ENCODE data around the gene RNF150. TPM values are rescaled to one million over a fixed set of nuclear protein-coding genes. Genes with fewer than 3 reads are reported as not detected.
A peak's percentile ranks its signal among the peaks of the same experiment; 100 is the strongest.

RNF150 gene
- total and polyA plus RNA-seq, 12 donors = 4.9 to 88.6 (median 61.3) TPM

DNA sequence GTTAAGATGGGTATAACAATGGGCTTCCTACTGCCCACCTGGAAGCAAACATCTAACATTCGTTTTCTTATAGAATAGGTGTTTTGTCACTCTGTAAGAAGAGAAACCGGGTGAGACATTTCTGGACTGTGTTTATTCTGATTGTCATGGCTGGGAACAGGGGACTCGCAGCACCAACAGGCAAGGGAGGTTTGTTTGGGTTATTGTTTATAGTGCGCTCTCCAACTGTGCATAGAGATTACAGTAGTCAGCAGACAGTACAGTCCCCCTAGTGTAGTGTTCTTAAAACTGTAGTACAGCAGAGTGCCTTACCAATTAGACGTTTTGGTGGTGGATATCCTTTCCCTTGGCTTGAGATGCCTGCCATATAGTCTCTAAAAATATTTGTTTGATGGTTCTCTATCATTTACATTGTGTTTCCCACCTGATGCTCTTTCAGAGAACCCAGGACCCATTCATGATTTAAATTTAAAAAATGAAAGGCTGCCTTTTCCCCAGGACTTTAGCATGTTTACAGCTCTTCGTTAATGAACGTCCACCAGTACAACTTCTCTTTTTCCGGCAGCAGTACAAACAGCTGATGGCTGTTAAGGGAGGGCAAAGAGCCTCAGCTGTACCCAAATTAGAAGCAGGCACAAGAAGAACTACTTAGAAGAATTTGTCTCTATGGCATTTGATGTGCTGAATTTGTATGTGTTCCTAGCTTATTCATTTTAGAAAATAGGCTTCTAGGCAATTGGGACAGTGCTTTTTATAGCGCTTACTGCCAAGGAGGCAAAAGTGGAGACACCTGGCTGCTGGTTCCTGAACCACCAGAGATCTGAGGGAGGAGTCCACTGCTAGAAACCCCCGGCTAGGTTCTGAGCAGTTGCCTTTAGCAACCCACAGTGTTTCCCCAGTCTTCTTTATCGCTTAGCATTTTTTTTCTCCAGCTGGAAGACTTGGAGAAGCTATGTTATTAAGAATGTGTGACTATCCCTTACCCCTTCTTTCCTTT lies 1.0 kb upstream of the RNF150 start:
- Histone ChIP-seq H3K27ac (no peak overlapping the region), H3K27me3 (no peaks in the 10 kb centered on the region), H3K9me3 (replicated peaks in 1 of 3) (no peaks in the 10 kb centered on the region), H3K4me1 (replicated peaks in 1 of 2) (peaks cover 3 to 15% of the 10 kb centered on the region in 2 donors), H3K4me3 (peak overlapping the region in 1 of 4 donors; percentile 95), H3K36me3 (replicated peaks in 1 of 2) (no peaks in the 10 kb centered on the region)
- no peak for DNase-seq
- intact Hi-C loops (cut with DNase I) = loop anchor here (5.0 to 10.0 kb wide), 2 partner anchors 139 to 272 kb away; no protein-coding TSS in a partner anchor
- no peak for TF ChIP-seq POLR2A (IDR thresholded peaks at IDR 0.05)
- TF ChIP-seq, protein P1, sequence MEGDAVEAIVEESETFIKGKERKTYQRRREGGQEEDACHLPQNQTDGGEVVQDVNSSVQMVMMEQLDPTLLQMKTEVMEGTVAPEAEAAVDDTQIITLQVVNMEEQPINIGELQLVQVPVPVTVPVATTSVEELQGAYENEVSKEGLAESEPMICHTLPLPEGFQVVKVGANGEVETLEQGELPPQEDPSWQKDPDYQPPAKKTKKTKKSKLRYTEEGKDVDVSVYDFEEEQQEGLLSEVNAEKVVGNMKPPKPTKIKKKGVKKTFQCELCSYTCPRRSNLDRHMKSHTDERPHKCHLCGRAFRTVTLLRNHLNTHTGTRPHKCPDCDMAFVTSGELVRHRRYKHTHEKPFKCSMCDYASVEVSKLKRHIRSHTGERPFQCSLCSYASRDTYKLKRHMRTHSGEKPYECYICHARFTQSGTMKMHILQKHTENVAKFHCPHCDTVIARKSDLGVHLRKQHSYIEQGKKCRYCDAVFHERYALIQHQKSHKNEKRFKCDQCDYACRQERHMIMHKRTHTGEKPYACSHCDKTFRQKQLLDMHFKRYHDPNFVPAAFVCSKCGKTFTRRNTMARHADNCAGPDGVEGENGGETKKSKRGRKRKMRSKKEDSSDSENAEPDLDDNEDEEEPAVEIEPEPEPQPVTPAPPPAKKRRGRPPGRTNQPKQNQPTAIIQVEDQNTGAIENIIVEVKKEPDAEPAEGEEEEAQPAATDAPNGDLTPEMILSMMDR (IDR thresholded peaks at IDR 0.05) = no peak
- WGBS, 4 donors = 65 to 69% (median 68%) methylated on average over 11 of the region's 11 CpGs

DNA sequence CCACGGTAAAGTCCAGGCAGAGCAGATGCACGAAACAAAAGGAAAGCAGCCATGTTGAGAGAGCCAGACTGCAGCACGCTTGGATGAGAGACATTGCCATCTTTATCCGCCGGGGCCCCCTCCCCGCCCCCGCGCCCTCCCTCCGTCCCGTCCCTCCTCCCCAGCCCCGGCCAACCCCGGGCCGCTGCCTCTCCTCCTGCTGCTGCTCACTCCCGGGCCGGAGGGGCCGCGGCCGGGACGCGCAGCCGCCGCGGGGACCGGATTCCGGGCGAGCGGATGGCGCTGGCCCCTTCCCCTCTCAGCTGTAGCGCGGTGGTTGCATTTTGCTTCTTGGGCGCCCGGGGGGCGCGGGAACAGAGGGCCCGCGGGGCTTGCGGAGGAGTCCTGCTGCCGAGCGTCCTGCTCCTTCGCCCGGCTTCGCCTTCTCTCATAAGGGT lies 542 bp downstream of the RNF150 start:
- intact Hi-C loops (cut with DNase I) = loop anchor here (5.0 to 10.0 kb wide), 2 partner anchors 138 to 270 kb away; no protein-coding TSS in a partner anchor
- peaks cover 3 to 29% of the 10 kb centered on the region in 2 donors for H3K4me1 ChIP-seq (replicated peaks in 1 of 2)
- H3K27ac ChIP-seq = peak overlapping the region in 4 of 5 donors; percentile 45 to 82 (median 66)
- WGBS, 4 donors = 0 to 2% (median 1%) methylated on average over 4 to 42 of the region's 42 CpGs
- TF ChIP-seq, protein P1 (IDR thresholded peaks at IDR 0.05) = no peak
- TF ChIP-seq POLR2A (IDR thresholded peaks at IDR 0.05) = no peak
- no peaks in the 10 kb centered on the region for H3K9me3 ChIP-seq (replicated peaks in 1 of 3)
- H3K27me3 ChIP-seq = no peaks in the 10 kb centered on the region
- H3K36me3 ChIP-seq (replicated peaks in 1 of 2) = no peaks in the 10 kb centered on the region
- H3K4me3 ChIP-seq = peak overlapping the region; percentile 13 to 95 (median 75)
- peak; percentile 42 to 72 (median 62) for DNase-seq

DNA sequence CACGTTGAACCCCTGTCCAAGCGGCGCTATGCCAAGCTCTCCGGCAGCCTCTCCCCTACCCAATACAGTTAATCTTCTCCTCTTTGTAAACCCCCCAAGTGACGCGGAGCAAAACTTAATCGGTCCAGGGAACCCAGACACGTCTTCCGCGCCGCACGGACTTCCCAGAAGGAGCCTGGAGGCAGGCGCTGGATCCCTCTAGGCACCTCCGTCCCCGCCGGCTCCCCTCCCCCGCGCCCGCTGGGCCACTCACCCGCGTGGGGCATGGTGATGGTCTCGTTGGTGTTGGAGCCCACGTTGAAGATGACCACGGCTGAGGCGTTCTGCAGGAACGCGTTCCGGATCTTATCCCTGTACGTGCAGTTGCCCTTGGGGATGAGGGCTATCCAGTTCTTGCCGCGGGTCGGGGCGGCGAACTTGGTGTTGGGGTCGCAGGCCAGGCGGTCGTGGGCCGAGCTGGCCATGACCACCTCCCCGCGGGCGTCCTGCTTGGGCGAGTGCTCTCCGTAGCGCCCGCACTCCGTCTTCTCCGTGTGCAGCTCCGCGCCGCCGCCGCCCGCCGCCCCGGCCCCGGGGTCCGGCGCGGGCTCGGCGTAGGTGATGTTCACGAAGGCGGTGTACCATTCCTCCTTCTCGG lies 1.1 kb downstream of the RNF150 start:
- no peak for TF ChIP-seq POLR2A (IDR thresholded peaks at IDR 0.05)
- TF ChIP-seq, protein P1 (IDR thresholded peaks at IDR 0.05) = no peak
- Histone ChIP-seq H3K9me3 (replicated peaks in 1 of 3) (no peaks in the 10 kb centered on the region), H3K4me3 (peak overlapping the region; percentile 58 to 95 (median 75)), H3K27me3 (no peaks in the 10 kb centered on the region), H3K36me3 (replicated peaks in 1 of 2) (no peaks in the 10 kb centered on the region), H3K27ac (peak overlapping the region in 4 of 5 donors; percentile 26 to 82 (median 66)), H3K4me1 (replicated peaks in 1 of 2) (peaks cover 3 to 32% of the 10 kb centered on the region in 2 donors)
- WGBS, 4 donors = 0 to 4% (median 1%) methylated on average over 12 to 64 of the region's 64 CpGs
- peak; percentile 30 to 65 (median 54) for DNase-seq
- intact Hi-C loops (cut with DNase I) = loop anchor here (5.0 to 10.0 kb wide), 2 partner anchors 137 to 270 kb away; no protein-coding TSS in a partner anchor

DNA sequence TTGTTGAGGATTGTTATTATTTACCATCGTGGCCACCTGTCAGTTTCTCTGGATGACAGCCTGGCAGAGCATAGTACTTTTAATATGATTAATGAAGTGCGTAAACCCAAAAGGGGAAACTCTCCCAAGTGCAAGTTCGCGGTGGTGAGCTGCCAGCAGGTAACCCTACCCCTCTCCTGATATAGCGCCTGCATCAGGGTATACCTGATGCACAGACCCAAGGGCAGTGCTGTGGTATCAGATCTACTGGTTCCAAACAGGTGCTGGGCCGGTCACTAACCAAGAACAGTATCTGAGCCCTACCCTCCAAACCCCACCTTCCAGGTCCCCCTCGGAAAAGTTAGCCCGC lies 1.6 kb downstream of the RNF150 start:
- Histone ChIP-seq H3K4me1 (replicated peaks in 1 of 2) (peaks cover 3 to 32% of the 10 kb centered on the region in 2 donors), H3K4me3 (peak overlapping the region; percentile 58 to 95 (median 75)), H3K9me3 (replicated peaks in 1 of 3) (no peaks in the 10 kb centered on the region), H3K27me3 (no peaks in the 10 kb centered on the region), H3K27ac (peak overlapping the region in 3 of 5 donors; percentile 58 to 82 (median 74)), H3K36me3 (replicated peaks in 1 of 2) (no peaks in the 10 kb centered on the region)
- DNase-seq = peak in 2 of 7 donors; percentile 15 to 25
- TF ChIP-seq, protein P1 (IDR thresholded peaks at IDR 0.05) = no peak
- intact Hi-C loops (cut with DNase I) = loop anchor here (5.0 to 10.0 kb wide), 2 partner anchors 137 to 269 kb away; no protein-coding TSS in a partner anchor
- WGBS, 4 donors = 8 to 13% (median 11%) methylated on average over 7 to 8 of the region's 8 CpGs

Data from adrenal gland (tissue), 12 donors.